ENCODE measurements around the gene CUL2.

CUL2 gene

DNA sequence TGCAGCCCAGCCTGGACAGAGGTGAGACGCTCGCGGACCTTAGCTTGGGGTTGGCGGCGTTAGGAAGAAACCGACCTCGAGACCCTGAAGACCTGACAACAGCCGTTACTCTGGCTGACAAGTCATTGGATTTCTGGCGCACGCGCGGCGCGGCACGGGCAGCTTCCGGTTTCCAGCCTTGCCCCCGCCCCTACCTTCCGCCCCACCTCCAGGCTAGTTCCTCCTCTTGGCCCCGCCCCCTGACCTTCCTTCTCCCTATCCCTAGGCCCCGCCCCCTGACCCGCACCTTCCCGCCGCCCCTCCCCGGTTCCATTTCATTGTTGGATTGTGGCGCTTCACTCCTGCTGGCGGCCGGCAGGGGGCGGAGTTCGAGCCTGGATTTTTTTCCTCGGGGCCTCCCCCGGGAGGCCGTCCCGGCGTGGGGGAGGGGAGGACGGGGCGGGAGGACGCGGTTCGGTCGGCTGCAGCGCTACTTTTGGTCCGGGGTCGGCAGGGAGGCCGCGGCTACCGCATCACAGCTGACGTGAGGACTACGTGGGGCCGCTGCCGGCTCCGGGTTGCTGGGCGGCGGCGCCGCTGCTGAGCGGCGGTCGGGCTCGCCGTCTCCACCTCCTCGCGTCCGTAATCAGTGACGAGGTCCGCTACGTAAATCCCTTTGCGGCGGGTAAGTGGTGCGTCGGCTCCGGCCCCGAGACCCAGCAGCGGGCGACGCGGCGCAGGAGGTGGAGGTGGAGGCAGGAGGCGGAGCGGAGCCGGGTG lies 36.6 kb upstream of the CUL2 start, which contains the start of gene CREM:
Gene CREM, plus strand, starts transcription at position 317 of the 759 bp plus-strand sequence. CDS start 10,990 bp downstream, outside the sequence.
- TF ChIP-seq SIN3A (IDR thresholded peaks at IDR 0.05; ENCODE audit: borderline replicate concordance, insufficient read depth, low read length) (peak; percentile 64; the same call in 1 of the 2 replicates), TAF1 (IDR thresholded peaks at IDR 0.05; ENCODE audit: borderline replicate concordance, insufficient read depth, low read length) (peak; percentile 87), POLR2AphosphoS5 (IDR thresholded peaks at IDR 0.05; ENCODE audit: low read depth, low read length) (peak; percentile 81), FOXP2 (optimal IDR thresholded peaks at IDR 0.05; ENCODE audit: borderline replicate concordance, extremely low read depth, extremely low read length, insufficient read depth) (peak; percentile 68)
- TF ChIP-seq, protein P1, sequence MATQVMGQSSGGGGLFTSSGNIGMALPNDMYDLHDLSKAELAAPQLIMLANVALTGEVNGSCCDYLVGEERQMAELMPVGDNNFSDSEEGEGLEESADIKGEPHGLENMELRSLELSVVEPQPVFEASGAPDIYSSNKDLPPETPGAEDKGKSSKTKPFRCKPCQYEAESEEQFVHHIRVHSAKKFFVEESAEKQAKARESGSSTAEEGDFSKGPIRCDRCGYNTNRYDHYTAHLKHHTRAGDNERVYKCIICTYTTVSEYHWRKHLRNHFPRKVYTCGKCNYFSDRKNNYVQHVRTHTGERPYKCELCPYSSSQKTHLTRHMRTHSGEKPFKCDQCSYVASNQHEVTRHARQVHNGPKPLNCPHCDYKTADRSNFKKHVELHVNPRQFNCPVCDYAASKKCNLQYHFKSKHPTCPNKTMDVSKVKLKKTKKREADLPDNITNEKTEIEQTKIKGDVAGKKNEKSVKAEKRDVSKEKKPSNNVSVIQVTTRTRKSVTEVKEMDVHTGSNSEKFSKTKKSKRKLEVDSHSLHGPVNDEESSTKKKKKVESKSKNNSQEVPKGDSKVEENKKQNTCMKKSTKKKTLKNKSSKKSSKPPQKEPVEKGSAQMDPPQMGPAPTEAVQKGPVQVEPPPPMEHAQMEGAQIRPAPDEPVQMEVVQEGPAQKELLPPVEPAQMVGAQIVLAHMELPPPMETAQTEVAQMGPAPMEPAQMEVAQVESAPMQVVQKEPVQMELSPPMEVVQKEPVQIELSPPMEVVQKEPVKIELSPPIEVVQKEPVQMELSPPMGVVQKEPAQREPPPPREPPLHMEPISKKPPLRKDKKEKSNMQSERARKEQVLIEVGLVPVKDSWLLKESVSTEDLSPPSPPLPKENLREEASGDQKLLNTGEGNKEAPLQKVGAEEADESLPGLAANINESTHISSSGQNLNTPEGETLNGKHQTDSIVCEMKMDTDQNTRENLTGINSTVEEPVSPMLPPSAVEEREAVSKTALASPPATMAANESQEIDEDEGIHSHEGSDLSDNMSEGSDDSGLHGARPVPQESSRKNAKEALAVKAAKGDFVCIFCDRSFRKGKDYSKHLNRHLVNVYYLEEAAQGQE (IDR thresholded peaks at IDR 0.05; ENCODE audit: insufficient read depth in 1 of 2, low read depth in 2 of 2, low read length in 2 of 2): no peak

DNA sequence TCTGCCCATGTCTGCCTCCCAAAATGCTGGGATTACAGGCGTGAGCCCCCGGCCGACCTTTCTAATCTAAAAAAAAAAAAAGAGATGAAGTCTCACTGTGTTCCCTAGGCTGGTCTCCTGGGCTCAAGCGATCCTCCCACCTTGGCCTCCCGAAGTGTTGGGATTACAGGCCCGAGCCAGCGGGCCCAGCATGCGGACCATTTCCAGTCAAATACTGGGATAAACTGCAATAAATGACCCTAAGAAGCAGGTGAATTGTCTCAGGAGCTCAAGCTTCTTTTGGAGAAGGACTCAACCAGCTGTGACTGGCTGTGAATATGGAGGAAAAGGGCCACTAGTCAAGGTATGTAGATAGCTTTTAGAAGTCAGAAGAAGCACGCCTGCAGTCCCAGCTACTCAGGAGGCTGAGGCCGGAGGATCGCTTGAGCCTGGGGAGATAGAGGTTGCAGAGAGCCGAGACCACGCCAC lies 36.0 kb upstream of the CUL2 start:
- TF ChIP-seq, protein P1 (IDR thresholded peaks at IDR 0.05; ENCODE audit: insufficient read depth in 1 of 2, low read depth in 2 of 2, low read length in 2 of 2): no peak
- TF ChIP-seq POLR2AphosphoS5 (IDR thresholded peaks at IDR 0.05; ENCODE audit: low read depth, low read length): no peak
- no peak for TF ChIP-seq TAF1 (IDR thresholded peaks at IDR 0.05; ENCODE audit: borderline replicate concordance, insufficient read depth, low read length)
- TF ChIP-seq SIN3A (IDR thresholded peaks at IDR 0.05; ENCODE audit: borderline replicate concordance, insufficient read depth, low read length): no peak
- no peak for TF ChIP-seq FOXP2 (optimal IDR thresholded peaks at IDR 0.05; ENCODE audit: borderline replicate concordance, extremely low read depth, extremely low read length, insufficient read depth)

DNA sequence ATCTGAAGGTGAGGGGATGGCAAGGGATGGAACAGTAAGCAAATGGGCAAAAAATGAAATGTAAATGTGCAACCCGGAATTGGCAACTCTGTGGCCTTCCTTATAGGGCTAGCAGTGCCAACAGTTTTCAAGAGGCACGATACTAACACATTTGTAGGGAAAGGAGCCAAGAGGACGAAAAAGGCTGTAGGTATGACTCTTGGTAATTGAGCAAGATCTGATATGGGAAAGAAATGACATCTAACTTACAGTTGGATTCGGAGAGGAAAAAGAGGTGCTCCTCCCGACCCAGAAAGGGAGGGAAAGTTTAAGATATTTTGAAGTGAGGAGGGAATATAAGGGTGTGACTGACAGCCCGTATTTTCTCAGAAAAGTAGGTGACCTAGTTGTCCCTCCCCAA lies 34.4 kb upstream of the CUL2 start:
- TF ChIP-seq, protein P1 (IDR thresholded peaks at IDR 0.05; ENCODE audit: insufficient read depth in 1 of 2, low read depth in 2 of 2, low read length in 2 of 2): no peak
- TF ChIP-seq TAF1 (IDR thresholded peaks at IDR 0.05; ENCODE audit: borderline replicate concordance, insufficient read depth, low read length): no peak
- TF ChIP-seq SIN3A (IDR thresholded peaks at IDR 0.05; ENCODE audit: borderline replicate concordance, insufficient read depth, low read length): no peak
- TF ChIP-seq POLR2AphosphoS5 (IDR thresholded peaks at IDR 0.05; ENCODE audit: low read depth, low read length): no peak
- no peak for TF ChIP-seq FOXP2 (optimal IDR thresholded peaks at IDR 0.05; ENCODE audit: borderline replicate concordance, extremely low read depth, extremely low read length, insufficient read depth)

DNA sequence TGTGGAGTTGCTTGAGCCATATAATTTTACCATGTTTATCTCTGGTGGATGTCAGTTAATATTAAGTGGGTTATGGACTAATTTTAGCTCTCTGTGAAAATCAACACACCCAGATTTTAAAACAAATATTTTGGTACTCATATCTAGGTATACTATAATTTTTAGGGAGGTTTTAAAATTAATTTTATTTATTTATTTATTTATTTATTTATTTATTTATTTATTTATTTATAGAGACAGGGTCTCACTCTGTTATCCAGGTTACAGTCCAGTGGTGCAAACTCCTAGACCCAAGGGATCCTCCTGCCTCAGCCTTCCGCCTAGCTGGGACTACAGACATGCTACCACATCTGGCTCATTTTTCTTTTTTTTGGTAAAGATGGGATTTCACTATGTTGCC lies 29.2 kb upstream of the CUL2 start:
- TF ChIP-seq FOXP2 (optimal IDR thresholded peaks at IDR 0.05; ENCODE audit: borderline replicate concordance, extremely low read depth, extremely low read length, insufficient read depth) (no peak), SIN3A (IDR thresholded peaks at IDR 0.05; ENCODE audit: borderline replicate concordance, insufficient read depth, low read length) (no peak), POLR2AphosphoS5 (IDR thresholded peaks at IDR 0.05; ENCODE audit: low read depth, low read length) (no peak)

DNA sequence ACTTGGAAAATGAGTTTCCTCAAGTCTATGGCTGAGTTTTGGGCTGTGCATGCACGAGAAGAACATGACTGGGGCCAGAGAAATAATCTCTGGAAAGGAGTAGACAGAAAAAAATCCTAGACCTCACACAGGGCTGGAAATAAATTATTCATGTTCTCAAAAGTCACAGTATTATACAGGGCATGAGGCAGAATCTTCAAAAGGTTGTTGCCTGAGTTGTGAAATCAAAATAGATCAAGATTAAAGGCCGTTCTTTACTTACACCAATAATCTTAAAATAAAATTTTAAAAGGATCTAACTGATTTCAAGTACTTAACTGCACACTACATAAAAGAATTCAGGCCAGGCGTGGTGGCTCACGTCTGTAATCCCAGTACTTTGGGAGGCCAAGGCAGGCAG lies 22.4 kb upstream of the CUL2 start:
- TF ChIP-seq FOXP2 (optimal IDR thresholded peaks at IDR 0.05; ENCODE audit: borderline replicate concordance, extremely low read depth, extremely low read length, insufficient read depth) (no peak), POLR2AphosphoS5 (IDR thresholded peaks at IDR 0.05; ENCODE audit: low read depth, low read length) (no peak), TAF1 (IDR thresholded peaks at IDR 0.05; ENCODE audit: borderline replicate concordance, insufficient read depth, low read length) (no peak), SIN3A (IDR thresholded peaks at IDR 0.05; ENCODE audit: borderline replicate concordance, insufficient read depth, low read length) (no peak)
- TF ChIP-seq, protein P1 (IDR thresholded peaks at IDR 0.05; ENCODE audit: insufficient read depth in 1 of 2, low read depth in 2 of 2, low read length in 2 of 2): no peak
